Adrenal gland (tissue), 12 donors: ENCODE data around the gene GPR85. TPM values are rescaled to one million over a fixed set of nuclear protein-coding genes. Genes with fewer than 3 reads are reported as not detected.

Experiments
- DNase-seq, 7 donors: peaks; one replicate each; pipeline ENCODE4 v3.0.0-alpha.2; 2019 to 2020
- H3K27ac ChIP-seq, 5 donors: fragments of 200-600 bp; sonication (generic) in 4 of 5; 1 replicate in 3 of 5; 2 replicates in 2 of 5; pipeline versions ENCODE4 v1.5.1 to v1.8.0; 2016 to 2020; ENCODE audit warnings: mild to moderate bottlenecking in 1 of 5
- H3K27me3 ChIP-seq: fragments of 200-600 bp; 2 replicates; pipeline ENCODE4 v1.8.0; 2021
- H3K36me3 ChIP-seq, 2 donors: fragments of 200-600 bp; replicated peaks in 1 of 2; 1 replicate in 1 of 2; 2 replicates in 1 of 2; pipeline versions ENCODE4 v1.5.1 to v1.8.0; 2018 to 2022
- H3K4me1 ChIP-seq, 2 donors: fragments of 200-600 bp; replicated peaks in 1 of 2; 1 replicate in 1 of 2; 2 replicates in 1 of 2; pipeline versions ENCODE4 v1.5.1 to v1.8.0; 2018 to 2021
- H3K4me3 ChIP-seq, 4 donors: fragments of 200-600 bp; sonication (generic) in 3 of 4; one replicate each; pipeline ENCODE4 v1.5.1; 2016 to 2018
- H3K9me3 ChIP-seq, 3 donors: fragments of 200-600 bp; sonication (generic) in 1 of 3; replicated peaks in 1 of 3; 1 replicate in 2 of 3; 2 replicates in 1 of 3; pipeline versions ENCODE4 v1.5.1 to v1.8.0; 2016 to 2021
- POLR2A ChIP-seq, 2 donors: fragments of 450-650 bp; IDR thresholded peaks; one replicate each; pipeline ENCODE4 v1.6.1; 2017; ENCODE audit warnings: antibody characterized with exemption in 2 of 2, mild to moderate bottlenecking in 2 of 2, moderate library complexity in 1 of 2
- WGBS, 4 donors: extraction: QIAGEN DNeasy Blood & Tissue Kit in 2 of 4; methylation state at CpG; one replicate each; pipeline versions ENCODE4 v1.1.5 to v1.1.7; 2013 to 2017; 5-methylcytosine and 5-hydroxymethylcytosine counted together
- intact Hi-C, 2 donors: fragments of 100-400 bp; cut with DNase I; formaldehyde crosslinking; loops; one replicate each; pipeline versions ENCODE4 v1.14.1 to v1.15.0; 2022 to 2023
- polyA plus RNA-seq, 3 donors: library from polyadenylated mRNA; stranded (reverse); fragments of 200-250 nt in 2 of 3; fragments of 350-450 nt in 1 of 3; fragmentation: Illumina TruSeq in 1 of 3; extraction: RNeasy Lipid Tissue Mini Kit (QIAGEN cat#74804) in 1 of 3; gene quantifications; one replicate each; pipeline ENCODE4 v1.2.3, GENCODE V29; 2013 to 2014
- total RNA-seq, 9 donors: library from RNA; depleted of rRNA in 4 of 9; stranded (reverse); fragments of >200 nt in 4 of 9; fragments of 120-200 nt in 1 of 9; fragmentation: NEBNext Ultra II Directional in 1 of 9; extraction: Animal tissue kit (Norgen Biotek cat#: 25700) in 1 of 9; gene quantifications; one replicate each; pipeline versions ENCODE4 v1.1.0 to v1.2.4, GENCODE V29; 2013 to 2023
- TF ChIP-seq, protein P1 (sequence below), 6 experiments: fragments of 450-650 bp in 4 of 6; fragments of 200-600 bp in 2 of 6; sonication (generic) in 1 of 6; IDR thresholded peaks; 1 replicate in 5 of 6; 2 replicates in 1 of 6; pipeline versions ENCODE4 v1.5.1 to v1.8.0; 2016 to 2021; ENCODE audit warnings: antibody characterized with exemption in 6 of 6, mild to moderate bottlenecking in 2 of 6, moderate library complexity in 1 of 6
- donor health status: healthy with polysubstance abuse.
- donor health status: Bipolar disorder and iron deficiency.
- donor health status: DM: yes; HTN: yes; CAD: no.
- donor health status: DM: no; HTN: no; CAD: no.
- donor health status: DM: no; HTN: no; CAD: no.
- donor health status: DM: yes; HTN: yes; CAD: no.

GPR85 gene
- total and polyA plus RNA-seq, 12 donors: 0.46 to 2.3 (median 1.1) TPM; not detected in 1

DNA sequence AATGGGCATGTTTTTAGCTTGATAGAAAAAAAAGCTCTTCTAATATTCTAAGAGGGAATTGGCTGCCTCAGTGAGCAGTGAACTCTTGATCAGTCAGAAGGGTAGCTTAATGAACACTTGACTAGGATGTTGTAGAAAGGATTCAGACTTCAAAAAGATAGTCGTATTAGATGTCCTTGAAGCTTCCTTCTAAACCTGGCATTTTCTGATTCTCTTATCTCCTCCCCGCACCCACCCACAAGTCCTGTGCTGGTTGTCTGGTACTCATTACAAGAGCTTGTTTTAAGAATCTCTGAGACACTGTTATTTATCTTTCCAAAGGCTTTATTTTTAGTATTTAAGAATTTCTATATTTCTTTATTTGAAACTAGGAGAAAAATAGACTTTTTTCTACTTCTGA, 39.1 kb upstream of the GPR85 start:
- Histone ChIP-seq H3K27ac (no peak overlapping the region), H3K27me3 (no peaks in the 10 kb centered on the region), H3K4me1 (no peaks in the 10 kb centered on the region), H3K36me3 (no peaks in the 10 kb centered on the region), H3K9me3 (no peaks in the 10 kb centered on the region), H3K4me3 (no peak overlapping the region)
- intact Hi-C loops: no loop called here
- DNase-seq: no peak
- WGBS, 4 donors: 48 to 58% (median 56%) methylated on average over 2 of the region's 2 CpGs
- TF ChIP-seq POLR2A (IDR thresholded peaks at IDR 0.05): no peak
- TF ChIP-seq, protein P1, sequence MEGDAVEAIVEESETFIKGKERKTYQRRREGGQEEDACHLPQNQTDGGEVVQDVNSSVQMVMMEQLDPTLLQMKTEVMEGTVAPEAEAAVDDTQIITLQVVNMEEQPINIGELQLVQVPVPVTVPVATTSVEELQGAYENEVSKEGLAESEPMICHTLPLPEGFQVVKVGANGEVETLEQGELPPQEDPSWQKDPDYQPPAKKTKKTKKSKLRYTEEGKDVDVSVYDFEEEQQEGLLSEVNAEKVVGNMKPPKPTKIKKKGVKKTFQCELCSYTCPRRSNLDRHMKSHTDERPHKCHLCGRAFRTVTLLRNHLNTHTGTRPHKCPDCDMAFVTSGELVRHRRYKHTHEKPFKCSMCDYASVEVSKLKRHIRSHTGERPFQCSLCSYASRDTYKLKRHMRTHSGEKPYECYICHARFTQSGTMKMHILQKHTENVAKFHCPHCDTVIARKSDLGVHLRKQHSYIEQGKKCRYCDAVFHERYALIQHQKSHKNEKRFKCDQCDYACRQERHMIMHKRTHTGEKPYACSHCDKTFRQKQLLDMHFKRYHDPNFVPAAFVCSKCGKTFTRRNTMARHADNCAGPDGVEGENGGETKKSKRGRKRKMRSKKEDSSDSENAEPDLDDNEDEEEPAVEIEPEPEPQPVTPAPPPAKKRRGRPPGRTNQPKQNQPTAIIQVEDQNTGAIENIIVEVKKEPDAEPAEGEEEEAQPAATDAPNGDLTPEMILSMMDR (IDR thresholded peaks at IDR 0.05): no peak

- H3K27me3 ChIP-seq: no peaks in the 10 kb centered on the region
- H3K9me3 ChIP-seq: no peaks in the 10 kb centered on the region
- TF ChIP-seq POLR2A (IDR thresholded peaks at IDR 0.05): no peak
- no peak overlapping the region for H3K27ac ChIP-seq
- H3K36me3 ChIP-seq: no peaks in the 10 kb centered on the region
- intact Hi-C loops: no loop called here
- H3K4me3 ChIP-seq: no peak overlapping the region
- no peak for DNase-seq
- H3K4me1 ChIP-seq: no peaks in the 10 kb centered on the region
Measured at GRCh38 chr7:113122744-113123143, 36.1 kb upstream of the GPR85 start.

DNA sequence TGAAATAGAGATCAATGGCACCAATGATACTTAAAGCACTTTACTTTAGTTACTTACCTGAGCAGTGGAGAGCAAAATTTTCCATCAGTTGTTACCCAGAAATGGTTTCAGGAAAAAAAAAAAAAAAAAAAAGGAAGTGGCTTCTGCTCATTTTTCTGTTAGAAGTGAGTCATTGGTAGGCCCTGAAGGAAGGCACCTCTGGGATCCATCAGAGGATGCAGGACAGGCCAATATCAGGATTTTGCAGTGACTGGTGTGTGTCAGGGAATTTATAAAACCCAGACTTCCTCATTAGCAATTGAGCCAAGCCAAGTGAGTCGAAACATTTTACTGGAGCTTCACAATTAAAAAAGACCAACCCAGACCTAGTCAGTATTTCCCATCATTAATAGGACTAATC, 34.0 kb upstream of the GPR85 start:
- intact Hi-C loops: no loop called here
- peaks cover 0 to 8% of the 10 kb centered on the region in 2 donors for H3K36me3 ChIP-seq
- H3K27ac ChIP-seq: no peak overlapping the region
- TF ChIP-seq POLR2A (IDR thresholded peaks at IDR 0.05): no peak
- TF ChIP-seq, protein P1 (IDR thresholded peaks at IDR 0.05): no peak
- no peaks in the 10 kb centered on the region for H3K27me3 ChIP-seq
- DNase-seq: no peak
- WGBS, 4 donors: 71 to 100% (median 92%) methylated on average over 1 of the region's 1 CpG
- no peaks in the 10 kb centered on the region for H3K4me1 ChIP-seq
- H3K9me3 ChIP-seq: no peaks in the 10 kb centered on the region
- no peak overlapping the region for H3K4me3 ChIP-seq

GRCh38 chr7:113119429-113119828, 32.8 kb upstream of the GPR85 start:
- Histone ChIP-seq H3K36me3 (peaks cover 0 to 9% of the 10 kb centered on the region in 2 donors), H3K4me1 (no peaks in the 10 kb centered on the region), H3K9me3 (no peaks in the 10 kb centered on the region), H3K27ac (no peak overlapping the region), H3K4me3 (no peak overlapping the region), H3K27me3 (no peaks in the 10 kb centered on the region)
- TF ChIP-seq POLR2A (IDR thresholded peaks at IDR 0.05): no peak
- TF ChIP-seq, protein P1 (IDR thresholded peaks at IDR 0.05): no peak
- WGBS, 4 donors: 78 to 86% (median 79%) methylated on average over 6 of the region's 6 CpGs
- intact Hi-C loops: no loop called here
- no peak for DNase-seq
